Type B pancreatic cell (in vitro differentiated cells): ENCODE measurements around the gene PNPLA8. TPM values are rescaled to one million over a fixed set of nuclear protein-coding genes. Genes with fewer than 3 reads are reported as not detected.

Experiments
- DNase-seq: peaks from one replicate; pipeline ENCODE4 v3.0.0; 2021; ENCODE audit warnings: mixed read lengths; ENCODE audit not compliant: unreplicated experiment; ENCODE audit errors: extremely low spot score
- H3K27ac Mint-ChIP-seq: 2 replicates; pipeline ENCODE4 v1.8.0; 2021; ENCODE audit warnings: mild to moderate bottlenecking, mixed read lengths
- H3K27me3 Mint-ChIP-seq: 2 replicates; pipeline ENCODE4 v1.8.0; 2021; ENCODE audit warnings: mixed read lengths
- H3K36me3 Mint-ChIP-seq: 2 replicates; pipeline ENCODE4 v1.8.0; 2021; ENCODE audit warnings: mixed read lengths
- H3K4me1 Mint-ChIP-seq: one replicate; pipeline ENCODE4 v1.8.0; 2021; ENCODE audit warnings: mixed read lengths; ENCODE audit not compliant: unreplicated experiment
- H3K4me3 Mint-ChIP-seq: 2 replicates; pipeline ENCODE4 v1.8.0; 2021; ENCODE audit warnings: mild to moderate bottlenecking, mixed read lengths
- H3K9me3 Mint-ChIP-seq: 2 replicates; pipeline ENCODE4 v1.8.0; 2021; ENCODE audit warnings: mixed read lengths
- total RNA-seq: library from RNA; stranded (reverse); gene quantifications from 2 replicates; pipeline ENCODE4 v1.2.1, GENCODE V29; 2021; ENCODE audit warnings: low replicate concordance
- TF ChIP-seq, protein P1 (sequence below): fragments of 200-600 bp; sonication (generic); conservative IDR thresholded peaks from 2 replicates; pipeline ENCODE4 v1.5.0; 2021; ENCODE audit warnings: antibody characterized with exemption, mild to moderate bottlenecking

PNPLA8 gene
- total RNA-seq, 1 donor from 2014 or later: 17.1 TPM

DNA sequence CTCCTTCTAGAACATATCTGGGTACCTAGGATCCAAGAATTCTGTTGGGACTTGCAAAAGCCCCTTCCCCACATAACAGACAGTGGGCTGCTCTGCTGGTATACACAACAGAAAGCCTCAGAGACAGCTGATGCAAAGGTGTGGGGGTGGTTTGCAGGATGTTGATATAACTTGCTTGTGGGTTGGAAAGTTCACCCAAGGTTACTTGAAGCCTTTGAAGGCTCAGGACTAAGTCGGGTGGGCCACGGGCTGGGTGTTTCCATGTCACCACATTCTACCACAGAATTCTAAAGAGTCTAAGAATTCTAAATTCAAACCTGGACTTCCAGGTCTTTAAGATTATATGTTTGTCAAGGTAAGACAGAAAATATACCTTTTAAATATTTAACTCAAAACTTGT is 62.3 kb downstream of the PNPLA8 start:
- no peak for DNase-seq
- TF ChIP-seq, protein P1, sequence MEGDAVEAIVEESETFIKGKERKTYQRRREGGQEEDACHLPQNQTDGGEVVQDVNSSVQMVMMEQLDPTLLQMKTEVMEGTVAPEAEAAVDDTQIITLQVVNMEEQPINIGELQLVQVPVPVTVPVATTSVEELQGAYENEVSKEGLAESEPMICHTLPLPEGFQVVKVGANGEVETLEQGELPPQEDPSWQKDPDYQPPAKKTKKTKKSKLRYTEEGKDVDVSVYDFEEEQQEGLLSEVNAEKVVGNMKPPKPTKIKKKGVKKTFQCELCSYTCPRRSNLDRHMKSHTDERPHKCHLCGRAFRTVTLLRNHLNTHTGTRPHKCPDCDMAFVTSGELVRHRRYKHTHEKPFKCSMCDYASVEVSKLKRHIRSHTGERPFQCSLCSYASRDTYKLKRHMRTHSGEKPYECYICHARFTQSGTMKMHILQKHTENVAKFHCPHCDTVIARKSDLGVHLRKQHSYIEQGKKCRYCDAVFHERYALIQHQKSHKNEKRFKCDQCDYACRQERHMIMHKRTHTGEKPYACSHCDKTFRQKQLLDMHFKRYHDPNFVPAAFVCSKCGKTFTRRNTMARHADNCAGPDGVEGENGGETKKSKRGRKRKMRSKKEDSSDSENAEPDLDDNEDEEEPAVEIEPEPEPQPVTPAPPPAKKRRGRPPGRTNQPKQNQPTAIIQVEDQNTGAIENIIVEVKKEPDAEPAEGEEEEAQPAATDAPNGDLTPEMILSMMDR: no peak
- no peaks in the 10 kb centered on the region for H3K9me3 Mint-ChIP-seq
- H3K36me3 Mint-ChIP-seq: no peaks in the 10 kb centered on the region
- no peak overlapping the region for H3K27ac Mint-ChIP-seq
- no peak overlapping the region for H3K4me3 Mint-ChIP-seq
- peaks cover 12% of the 10 kb centered on the region for H3K4me1 Mint-ChIP-seq
- H3K27me3 Mint-ChIP-seq: peaks cover 7% of the 10 kb centered on the region

DNA sequence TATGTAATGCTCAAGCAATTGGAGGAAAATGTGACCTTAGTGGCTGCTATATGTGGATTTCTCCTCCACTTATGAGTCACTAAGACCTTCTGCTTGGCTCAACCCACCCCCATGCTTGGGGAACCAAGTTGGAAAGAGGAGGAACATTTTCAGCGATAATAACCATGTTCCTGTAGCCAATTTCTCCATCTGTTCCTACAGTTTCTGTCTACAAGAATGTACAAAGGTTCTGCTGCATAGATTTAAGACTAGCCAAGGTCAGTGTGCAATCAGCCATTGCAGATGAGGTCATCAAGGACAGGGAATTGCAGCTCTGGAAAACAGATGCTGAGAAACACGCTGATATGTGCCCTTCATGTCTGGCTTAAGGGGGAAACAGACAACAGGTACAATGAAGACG is 64.1 kb downstream of the PNPLA8 start:
- TF ChIP-seq, protein P1: no peak
- H3K4me3 Mint-ChIP-seq: no peak overlapping the region
- H3K36me3 Mint-ChIP-seq: no peaks in the 10 kb centered on the region
- no peak overlapping the region for H3K27ac Mint-ChIP-seq
- H3K27me3 Mint-ChIP-seq: peaks cover 25% of the 10 kb centered on the region
- no peaks in the 10 kb centered on the region for H3K9me3 Mint-ChIP-seq
- H3K4me1 Mint-ChIP-seq: peaks cover 12% of the 10 kb centered on the region
- DNase-seq: no peak

DNA sequence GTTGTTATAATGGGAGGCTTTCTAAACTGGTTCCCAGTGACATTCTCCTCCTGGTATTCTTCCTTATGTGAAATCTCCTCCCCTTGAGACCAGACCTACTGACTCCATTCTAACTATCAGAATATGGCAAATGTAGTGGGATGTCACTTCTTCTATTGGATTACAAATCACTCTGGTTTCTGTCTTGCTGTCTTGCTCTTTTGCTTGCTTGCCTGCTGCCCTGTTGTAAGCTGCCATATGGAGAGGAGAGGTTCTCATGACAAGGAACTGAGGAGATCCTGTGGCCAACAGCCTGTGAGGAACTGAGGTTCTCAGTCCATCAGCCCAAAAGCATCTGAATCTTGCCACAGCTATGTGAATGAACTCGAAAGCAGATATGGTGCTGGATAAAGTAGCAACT is 65.0 kb downstream of the PNPLA8 start:
- Mint-ChIP-seq H3K4me3 (no peak overlapping the region), H3K4me1 (peaks cover 12% of the 10 kb centered on the region), H3K36me3 (no peaks in the 10 kb centered on the region), H3K27ac (no peak overlapping the region), H3K9me3 (no peaks in the 10 kb centered on the region), H3K27me3 (peaks cover 28% of the 10 kb centered on the region)
- TF ChIP-seq, protein P1: no peak
- DNase-seq: no peak

DNA sequence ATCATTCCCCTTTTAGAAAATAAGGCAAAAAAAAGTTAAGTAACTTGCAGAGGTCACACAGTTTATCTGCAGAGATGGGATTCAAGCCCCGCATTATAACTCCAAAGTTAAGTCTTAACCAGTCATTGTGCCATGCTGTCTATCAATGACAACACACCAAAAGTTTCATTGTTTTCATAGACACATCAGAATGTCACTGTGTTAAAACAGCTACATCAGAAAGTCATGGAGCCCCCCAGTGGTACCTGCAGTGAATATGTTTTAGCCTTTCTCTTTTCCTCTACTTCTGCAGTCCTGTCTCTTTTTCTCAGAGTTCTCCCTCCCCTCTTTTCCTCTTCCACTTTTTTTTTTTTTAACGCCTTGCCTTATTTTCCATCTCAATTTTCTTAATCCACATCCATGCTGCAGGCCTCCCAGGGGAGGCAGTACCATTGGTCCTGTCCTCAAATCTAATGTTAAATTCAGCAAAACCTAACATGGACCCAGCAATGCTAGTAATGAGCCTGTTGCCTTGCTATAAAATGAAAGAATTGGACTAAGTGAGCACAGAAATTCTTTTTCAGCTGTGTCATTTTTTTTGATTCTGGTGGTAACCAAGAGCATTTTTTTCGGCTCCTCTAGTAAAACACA is 65.9 kb downstream of the PNPLA8 start:
- H3K9me3 Mint-ChIP-seq: no peaks in the 10 kb centered on the region
- peak overlapping the region; percentile 46 for H3K4me3 Mint-ChIP-seq
- H3K4me1 Mint-ChIP-seq: peaks cover 12% of the 10 kb centered on the region
- H3K27me3 Mint-ChIP-seq: peaks cover 28% of the 10 kb centered on the region
- H3K36me3 Mint-ChIP-seq: no peaks in the 10 kb centered on the region
- no peak overlapping the region for H3K27ac Mint-ChIP-seq
- TF ChIP-seq, protein P1: peak; percentile 74
- no peak for DNase-seq

DNA sequence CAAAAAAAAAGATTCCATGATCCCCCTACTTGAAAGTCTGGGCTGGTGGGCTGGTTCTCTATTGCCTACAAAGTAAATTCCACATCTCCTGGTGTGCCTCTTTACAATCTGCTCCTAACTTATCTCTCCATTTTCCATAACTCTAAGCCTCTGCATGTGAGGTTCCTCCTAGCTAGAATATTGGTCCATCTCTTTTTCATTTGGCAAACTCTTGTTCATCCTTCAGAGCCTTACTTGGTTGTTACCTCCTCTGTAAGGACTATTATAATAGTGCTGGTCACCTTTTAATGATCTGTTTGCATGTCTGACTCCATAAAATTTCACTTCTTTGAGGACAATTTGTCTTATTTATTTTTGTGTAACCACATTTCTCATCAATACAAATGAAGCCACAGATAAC is 68.1 kb downstream of the PNPLA8 start:
- no peak overlapping the region for H3K27ac Mint-ChIP-seq
- no peaks in the 10 kb centered on the region for H3K9me3 Mint-ChIP-seq
- no peaks in the 10 kb centered on the region for H3K36me3 Mint-ChIP-seq
- peaks cover 44% of the 10 kb centered on the region for H3K27me3 Mint-ChIP-seq
- H3K4me3 Mint-ChIP-seq: peak overlapping the region; percentile 80
- TF ChIP-seq, protein P1: no peak
- DNase-seq: no peak
- H3K4me1 Mint-ChIP-seq: peaks cover 12% of the 10 kb centered on the region
